H9 (cell line): ENCODE measurements around the gene PLOD1. TPM values are rescaled to one million over a fixed set of nuclear protein-coding genes. Genes with fewer than 3 reads are reported as not detected.

Experiments used
- DNase-seq: peaks from one replicate; pipeline ENCODE4 v3.0.0-alpha.2; 2017
- H2AFZ ChIP-seq: one replicate; pipeline ENCODE4 v1.6.1; 2013; ENCODE audit warnings: mild to moderate bottlenecking, low read length, control low read depth, moderate library complexity
- H2AK5ac ChIP-seq: 2 replicates; pipeline ENCODE4 v1.6.1; 2013; ENCODE audit warnings: low read length, control low read depth, mixed read lengths; ENCODE audit not compliant: insufficient read length
- H2BK120ac ChIP-seq: one replicate; pipeline ENCODE4 v1.6.1; 2013; ENCODE audit warnings: low read depth, mild to moderate bottlenecking, low read length, control low read depth, inconsistent platforms; ENCODE audit not compliant: poor library complexity, severe bottlenecking
- H2BK12ac ChIP-seq: 2 replicates; pipeline ENCODE4 v1.6.1; 2013; ENCODE audit warnings: low read length, control low read depth, mixed read lengths, low read depth; ENCODE audit not compliant: insufficient read length
- H2BK15ac ChIP-seq: 2 replicates; pipeline ENCODE4 v1.6.1; 2013; ENCODE audit warnings: low read depth, low read length, control low read depth
- H2BK20ac ChIP-seq: one replicate; pipeline ENCODE4 v1.6.1; 2013; ENCODE audit warnings: low read depth, mild to moderate bottlenecking, low read length, control low read depth, inconsistent platforms; ENCODE audit not compliant: poor library complexity, severe bottlenecking
- H2BK5ac ChIP-seq: 2 replicates; pipeline ENCODE4 v1.6.1; 2013; ENCODE audit warnings: low read length, control low read depth, mixed read lengths; ENCODE audit not compliant: insufficient read length
- H3K14ac ChIP-seq: 2 replicates; pipeline ENCODE4 v1.6.1; 2013; ENCODE audit warnings: low read length, control low read depth; ENCODE audit not compliant: insufficient read depth
- H3K18ac ChIP-seq: 2 replicates; pipeline ENCODE4 v1.6.1; 2013; ENCODE audit warnings: low read depth, mild to moderate bottlenecking, mixed read lengths, low read length, control low read depth; ENCODE audit not compliant: insufficient read length
- H3K23ac ChIP-seq: 2 replicates; pipeline ENCODE4 v1.6.1; 2013; ENCODE audit warnings: low read length, control low read depth, mixed read lengths, low read depth; ENCODE audit not compliant: insufficient read length
- H3K23me2 ChIP-seq: 2 replicates; pipeline ENCODE4 v1.6.1; 2013; ENCODE audit warnings: low read depth, mild to moderate bottlenecking, mixed read lengths, low read length, control low read depth; ENCODE audit not compliant: insufficient read length, poor library complexity, severe bottlenecking
- H3K27ac ChIP-seq: 2 replicates; pipeline ENCODE4 v1.5.1; 2013; ENCODE audit warnings: low read length, control low read depth, mixed read lengths, low read depth; ENCODE audit not compliant: insufficient read length
- H3K27me3 ChIP-seq: 2 replicates; pipeline ENCODE4 v1.6.1; 2013; ENCODE audit warnings: low read length, control low read depth, inconsistent platforms; ENCODE audit not compliant: insufficient read depth
- H3K4ac ChIP-seq: 2 replicates; pipeline ENCODE4 v1.6.1; 2013; ENCODE audit warnings: low read depth, mild to moderate bottlenecking, control low read depth, inconsistent platforms, low read length, moderate library complexity
- H3K4me1 ChIP-seq: 2 replicates; pipeline ENCODE4 v1.6.1; 2013; ENCODE audit warnings: low read length, control low read depth, inconsistent platforms; ENCODE audit not compliant: insufficient read depth
- H3K4me2 ChIP-seq: 2 replicates; pipeline ENCODE4 v1.6.1; 2013; ENCODE audit warnings: low read length, control low read depth, mixed read lengths; ENCODE audit not compliant: insufficient read length, insufficient read depth
- H3K56ac ChIP-seq: 2 replicates; pipeline ENCODE4 v1.6.1; 2013; ENCODE audit warnings: low read depth, mild to moderate bottlenecking, mixed read lengths, low read length, control low read depth; ENCODE audit not compliant: insufficient read length
- H3K79me1 ChIP-seq: 2 replicates; pipeline ENCODE4 v1.6.1; 2013; ENCODE audit warnings: low read depth, mild to moderate bottlenecking, moderate library complexity, low read length, control low read depth, inconsistent platforms; ENCODE audit not compliant: insufficient read depth, poor library complexity, severe bottlenecking
- H3K79me2 ChIP-seq: 2 replicates; pipeline ENCODE4 v1.6.1; 2013; ENCODE audit warnings: low read length, control low read depth, inconsistent platforms; ENCODE audit not compliant: insufficient read depth
- H3K9ac ChIP-seq: 2 replicates; pipeline ENCODE4 v1.6.1; 2013; ENCODE audit warnings: low read length, control low read depth, mixed read lengths; ENCODE audit not compliant: insufficient read length; ENCODE audit errors: extremely low read depth
- H3K9me3 ChIP-seq: one replicate; pipeline ENCODE4 v1.6.1; 2013; ENCODE audit warnings: low read depth, low read length, inconsistent platforms; ENCODE audit not compliant: control insufficient read depth
- H3T11ph ChIP-seq: one replicate; pipeline ENCODE4 v1.6.1; 2013; ENCODE audit warnings: mild to moderate bottlenecking, low read length, control low read depth, inconsistent platforms
- H4K20me1 ChIP-seq: one replicate; pipeline ENCODE4 v1.6.1; 2013; ENCODE audit not compliant: control insufficient read depth, insufficient read length, insufficient read depth
- H4K5ac ChIP-seq: 2 replicates; pipeline ENCODE4 v1.6.1; 2013; ENCODE audit warnings: low read depth, mild to moderate bottlenecking, mixed read lengths, low read length, control low read depth; ENCODE audit not compliant: insufficient read length
- H4K8ac ChIP-seq: replicated peaks from 2 replicates; pipeline ENCODE4 v1.6.1; 2013; ENCODE audit warnings: low read length, control low read depth, mixed read lengths, low read depth; ENCODE audit not compliant: insufficient read length
- H4K91ac ChIP-seq: 2 replicates; pipeline ENCODE4 v1.6.1; 2013; ENCODE audit warnings: low read depth, mild to moderate bottlenecking, moderate library complexity, mixed read lengths, low read length, control low read depth; ENCODE audit not compliant: insufficient read length
- H3K27ac Mint-ChIP-seq, 3 experiments: 2 replicates in 2 of 3; 3 replicates in 1 of 3; pipeline ENCODE4 v1.8.0; 2020 to 2021; ENCODE audit warnings: mixed read lengths in 3 of 3, mild to moderate bottlenecking in 1 of 3, moderate library complexity in 1 of 3
- H3K27me3 Mint-ChIP-seq: 2 replicates; pipeline ENCODE4 v1.8.0; 2021; ENCODE audit warnings: low read depth, mild to moderate bottlenecking, moderate library complexity, mixed read lengths
- H3K36me3 Mint-ChIP-seq, 3 experiments: 2 replicates in 2 of 3; 3 replicates in 1 of 3; pipeline ENCODE4 v1.8.0; 2020 to 2021; ENCODE audit warnings: low read depth in 3 of 3, mixed read lengths in 3 of 3; ENCODE audit not compliant: insufficient read depth in 1 of 3
- H3K4me1 Mint-ChIP-seq, 2 experiments: 2 replicates each; pipeline ENCODE4 v1.8.0; 2020; ENCODE audit warnings: mixed read lengths in 2 of 2
- H3K4me3 Mint-ChIP-seq, 2 experiments: 2 replicates in 1 of 2; 3 replicates in 1 of 2; pipeline ENCODE4 v1.8.0; 2020 to 2021; ENCODE audit warnings: mild to moderate bottlenecking in 2 of 2, mixed read lengths in 2 of 2, moderate library complexity in 1 of 2
- H3K9me3 Mint-ChIP-seq, 2 experiments: 2 replicates in 1 of 2; 3 replicates in 1 of 2; pipeline ENCODE4 v1.8.0; 2020; ENCODE audit warnings: mild to moderate bottlenecking in 2 of 2, mixed read lengths in 2 of 2, moderate library complexity in 1 of 2
- WGBS: extraction: QIAGEN DNeasy Blood & Tissue Kit; methylation state at CpG from one replicate; pipeline ENCODE4 v1.1.7; 2013; ENCODE audit warnings: missing lambda C conversion rate, low lambda C conversion rate, mixed read lengths; ENCODE audit not compliant: insufficient read length; ENCODE audit errors: extremely low coverage; 5-methylcytosine and 5-hydroxymethylcytosine counted together
- total RNA-seq: library from RNA; stranded (reverse); gene quantifications from 2 replicates; pipeline ENCODE4 v1.2.1, GENCODE V29; 2021
- TF ChIP-seq, protein P1 (sequence below): fragments of 200-600 bp; sonication (generic); conservative IDR thresholded peaks from 3 replicates; pipeline ENCODE4 v1.8.0; 2021; ENCODE audit warnings: antibody characterized with exemption, mild to moderate bottlenecking

The PLOD1 gene
- total RNA-seq, 1 experiment from 2014 or later: 57.0 TPM

DNA sequence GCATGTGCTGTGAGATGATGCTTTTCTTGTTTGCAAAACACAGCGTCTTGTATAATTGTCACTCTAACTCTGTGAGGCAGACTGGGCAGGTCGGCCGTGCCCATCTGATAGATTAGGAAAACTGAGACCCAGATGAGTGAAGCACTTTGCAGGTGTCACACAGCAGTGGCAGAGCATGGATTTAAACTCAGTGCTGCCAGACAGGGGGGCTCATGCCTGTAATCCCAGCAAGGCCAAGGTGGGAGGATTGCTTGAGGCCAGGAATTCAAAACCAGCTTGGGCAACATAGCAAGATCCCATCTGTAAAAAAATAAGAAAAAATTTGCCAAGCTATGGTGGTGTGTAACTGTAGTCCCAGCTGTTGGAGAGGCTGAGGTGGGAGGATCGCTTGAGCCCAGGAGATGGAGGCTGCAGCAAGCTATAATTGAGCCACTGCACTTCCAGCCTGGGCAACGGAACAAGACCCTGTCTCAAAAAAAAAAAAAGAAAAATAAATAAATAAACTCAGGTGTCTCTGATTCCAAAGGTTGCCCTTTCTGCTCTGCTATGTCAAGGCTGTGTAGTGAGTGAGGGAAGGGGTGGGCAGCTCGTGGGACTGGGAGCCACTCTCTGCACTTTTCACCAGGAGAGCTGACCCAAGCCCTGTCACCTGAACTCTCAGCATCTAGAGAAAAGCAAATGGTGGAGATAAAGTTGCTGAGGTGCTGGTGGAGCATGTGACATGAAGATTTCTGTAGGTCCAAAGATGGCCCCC lies 42.9 kb upstream of the PLOD1 start:
- H3K79me2 ChIP-seq: no peaks in the 10 kb centered on the region
- no CpG with 5 or more reads among the region's 6 CpGs for WGBS
- H3K4me2 ChIP-seq: no peak overlapping the region

More for the DNA sequence above, 42.9 kb upstream of the PLOD1 start:
- H3K4me1 ChIP-seq: no peaks in the 10 kb centered on the region
- H3K56ac ChIP-seq: no peak overlapping the region
- H3K27ac ChIP-seq: no peak overlapping the region
- no peak overlapping the region for H2BK20ac ChIP-seq
- H3K4ac ChIP-seq: no peak overlapping the region
- H3K79me1 ChIP-seq: no peaks in the 10 kb centered on the region
- H3K23me2 ChIP-seq: no peaks in the 10 kb centered on the region
- H3T11ph ChIP-seq: no peak overlapping the region
- no peak overlapping the region for H4K8ac ChIP-seq
- TF ChIP-seq, protein P1, sequence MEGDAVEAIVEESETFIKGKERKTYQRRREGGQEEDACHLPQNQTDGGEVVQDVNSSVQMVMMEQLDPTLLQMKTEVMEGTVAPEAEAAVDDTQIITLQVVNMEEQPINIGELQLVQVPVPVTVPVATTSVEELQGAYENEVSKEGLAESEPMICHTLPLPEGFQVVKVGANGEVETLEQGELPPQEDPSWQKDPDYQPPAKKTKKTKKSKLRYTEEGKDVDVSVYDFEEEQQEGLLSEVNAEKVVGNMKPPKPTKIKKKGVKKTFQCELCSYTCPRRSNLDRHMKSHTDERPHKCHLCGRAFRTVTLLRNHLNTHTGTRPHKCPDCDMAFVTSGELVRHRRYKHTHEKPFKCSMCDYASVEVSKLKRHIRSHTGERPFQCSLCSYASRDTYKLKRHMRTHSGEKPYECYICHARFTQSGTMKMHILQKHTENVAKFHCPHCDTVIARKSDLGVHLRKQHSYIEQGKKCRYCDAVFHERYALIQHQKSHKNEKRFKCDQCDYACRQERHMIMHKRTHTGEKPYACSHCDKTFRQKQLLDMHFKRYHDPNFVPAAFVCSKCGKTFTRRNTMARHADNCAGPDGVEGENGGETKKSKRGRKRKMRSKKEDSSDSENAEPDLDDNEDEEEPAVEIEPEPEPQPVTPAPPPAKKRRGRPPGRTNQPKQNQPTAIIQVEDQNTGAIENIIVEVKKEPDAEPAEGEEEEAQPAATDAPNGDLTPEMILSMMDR: no peak
- H3K9me3 ChIP-seq: no peaks in the 10 kb centered on the region
- H2BK5ac ChIP-seq: no peak overlapping the region
- H2BK120ac ChIP-seq: no peak overlapping the region
- DNase-seq: no peak
- no peak overlapping the region for H3K18ac ChIP-seq
- no peaks in the 10 kb centered on the region for H3K36me3 Mint-ChIP-seq
- H2AK5ac ChIP-seq: no peak overlapping the region
- H3K4me3 Mint-ChIP-seq: no peak overlapping the region
- no peak overlapping the region for H2BK15ac ChIP-seq
- H4K5ac ChIP-seq: no peak overlapping the region
- peaks cover 0 to 9% of the 10 kb centered on the region in 2 experiments; a peak in 2 of 4 replicates for H3K4me1 Mint-ChIP-seq
- H3K14ac ChIP-seq: no peak overlapping the region
- H3K23ac ChIP-seq: no peak overlapping the region
- H4K20me1 ChIP-seq: no peaks in the 10 kb centered on the region
- H3K27ac Mint-ChIP-seq: no peak overlapping the region
- no peak overlapping the region for H4K91ac ChIP-seq
- no peak overlapping the region for H3K9ac ChIP-seq
- no peaks in the 10 kb centered on the region for H3K9me3 Mint-ChIP-seq
- no peaks in the 10 kb centered on the region for H3K27me3 ChIP-seq
- H2AFZ ChIP-seq: no peak overlapping the region
- no peaks in the 10 kb centered on the region for H3K27me3 Mint-ChIP-seq
- H2BK12ac ChIP-seq: no peak overlapping the region
